Tibial nerve (tissue), 4 donors: ENCODE data around the gene TFDP2. TPM values are rescaled to one million over a fixed set of nuclear protein-coding genes. Genes with fewer than 3 reads are reported as not detected.

Experiments used
- DNase-seq, 2 donors: peaks; one replicate each; pipeline ENCODE4 v3.0.0-alpha.2; 2019; ENCODE audit warnings: low spot score in 2 of 2
- H3K27ac ChIP-seq, 4 donors: fragments of 200-600 bp; sonication (generic) in 3 of 4; one replicate each; pipeline ENCODE4 v1.5.1; 2017 to 2019; ENCODE audit warnings: mild to moderate bottlenecking in 1 of 4
- H3K27me3 ChIP-seq, 2 donors: fragments of 200-600 bp; sonication (generic) in 1 of 2; one replicate each; pipeline versions ENCODE4 v1.5.1 to v1.6.0; 2017 to 2019
- H3K36me3 ChIP-seq, 3 donors: fragments of 200-600 bp; sonication (generic); one replicate each; pipeline ENCODE4 v1.5.1; 2018 to 2019
- H3K4me1 ChIP-seq, 4 donors: fragments of 200-600 bp; sonication (generic) in 3 of 4; one replicate each; pipeline ENCODE4 v1.5.1; 2017 to 2019
- H3K4me3 ChIP-seq, 4 donors: fragments of 200-600 bp; sonication (generic) in 3 of 4; one replicate each; pipeline ENCODE4 v1.5.1; 2017 to 2019; ENCODE audit warnings: mild to moderate bottlenecking in 1 of 4, moderate library complexity in 1 of 4
- H3K9me3 ChIP-seq, 4 donors: fragments of 200-600 bp; sonication (generic) in 3 of 4; one replicate each; pipeline ENCODE4 v1.5.1; 2017 to 2019
- EP300 ChIP-seq, 2 donors: sonication (generic); formaldehyde crosslinking; IDR thresholded peaks; one replicate each; pipeline ENCODE4 v1.6.1; 2017; ENCODE audit warnings: antibody characterized with exemption in 2 of 2, mild to moderate bottlenecking in 1 of 2
- POLR2A ChIP-seq, 2 donors: fragments of 450-650 bp; IDR thresholded peaks; one replicate each; pipeline ENCODE4 v1.6.1; 2017; ENCODE audit warnings: antibody characterized with exemption in 2 of 2, mild to moderate bottlenecking in 2 of 2, moderate library complexity in 2 of 2
- WGBS, 2 donors: methylation state at CpG; one replicate each; pipeline ENCODE4 v1.1.5; 2018; 5-methylcytosine and 5-hydroxymethylcytosine counted together
- total RNA-seq, 4 donors: library from RNA; depleted of rRNA; stranded (reverse); fragments of >200 nt; gene quantifications; one replicate each; pipeline ENCODE4 v1.1.0, GENCODE V29; 2016
- TF ChIP-seq, protein P1 (sequence below), 5 experiments: fragments of 200-600 bp in 3 of 5; fragments of 450-650 bp in 2 of 5; sonication (generic) in 3 of 5; IDR thresholded peaks; one replicate each; pipeline ENCODE4 v1.5.1; 2016 to 2019; ENCODE audit warnings: antibody characterized with exemption in 5 of 5, mild to moderate bottlenecking in 3 of 5, moderate library complexity in 2 of 5

The TFDP2 gene
- total RNA-seq, result 10 to 100 TPM; 30.0 to 95.7 (median 70.6) TPM

- Histone ChIP-seq H3K4me1 (peaks cover 0 to 33% (median 5%) of the 10 kb centered on the region in 4 donors), H3K4me3 (peak within 1 kb of the TSS; percentile 54 to 90 (median 68)), H3K9me3 (no peaks in the 10 kb centered on the region), H3K27me3 (no peaks in the 10 kb centered on the region), H3K27ac (peak within 1 kb of the TSS; percentile 70 to 92 (median 89)), H3K36me3 (no peaks in the 10 kb centered on the region)
- 1% methylated on average over 60 to 64 of the region's 83 CpGs for WGBS, 2 donors
- peak; percentile 85 to 86 for DNase-seq
- TF ChIP-seq POLR2A (IDR thresholded peaks at IDR 0.05) (peak; percentile 75 to 86), EP300 (IDR thresholded peaks at IDR 0.05) (peak; percentile 23 to 86)
- TF ChIP-seq, protein P1, sequence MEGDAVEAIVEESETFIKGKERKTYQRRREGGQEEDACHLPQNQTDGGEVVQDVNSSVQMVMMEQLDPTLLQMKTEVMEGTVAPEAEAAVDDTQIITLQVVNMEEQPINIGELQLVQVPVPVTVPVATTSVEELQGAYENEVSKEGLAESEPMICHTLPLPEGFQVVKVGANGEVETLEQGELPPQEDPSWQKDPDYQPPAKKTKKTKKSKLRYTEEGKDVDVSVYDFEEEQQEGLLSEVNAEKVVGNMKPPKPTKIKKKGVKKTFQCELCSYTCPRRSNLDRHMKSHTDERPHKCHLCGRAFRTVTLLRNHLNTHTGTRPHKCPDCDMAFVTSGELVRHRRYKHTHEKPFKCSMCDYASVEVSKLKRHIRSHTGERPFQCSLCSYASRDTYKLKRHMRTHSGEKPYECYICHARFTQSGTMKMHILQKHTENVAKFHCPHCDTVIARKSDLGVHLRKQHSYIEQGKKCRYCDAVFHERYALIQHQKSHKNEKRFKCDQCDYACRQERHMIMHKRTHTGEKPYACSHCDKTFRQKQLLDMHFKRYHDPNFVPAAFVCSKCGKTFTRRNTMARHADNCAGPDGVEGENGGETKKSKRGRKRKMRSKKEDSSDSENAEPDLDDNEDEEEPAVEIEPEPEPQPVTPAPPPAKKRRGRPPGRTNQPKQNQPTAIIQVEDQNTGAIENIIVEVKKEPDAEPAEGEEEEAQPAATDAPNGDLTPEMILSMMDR (IDR thresholded peaks at IDR 0.05), result no peak
Measured at GRCh38 chr3:142148792-142149672, at the start of gene TFDP2. TFDP2 (minus strand) TSS chr3:142149544; CDS start chr3:142101749, 47,795 bp downstream.

DNA sequence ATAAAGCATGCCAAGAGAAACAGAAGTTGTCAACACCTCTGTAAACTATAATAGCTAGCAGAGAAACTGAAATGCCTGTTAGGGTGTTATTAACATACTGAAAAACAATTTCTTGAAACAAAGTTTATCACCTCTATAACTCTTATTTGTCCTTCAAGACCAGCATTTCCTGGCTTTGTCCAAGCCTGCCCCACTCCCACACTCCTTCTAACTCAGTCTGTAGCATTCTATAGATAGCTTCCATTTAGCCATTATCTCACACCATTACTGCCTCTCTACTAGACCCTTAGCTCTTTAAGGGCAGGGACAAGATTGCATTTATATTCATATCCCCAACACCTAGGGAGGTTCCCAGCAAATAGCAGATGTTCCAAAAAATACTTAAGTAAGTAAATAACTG is 39.5 kb upstream of the TFDP2 start:
- H3K27ac ChIP-seq, result no peak overlapping the region
- TF ChIP-seq POLR2A (IDR thresholded peaks at IDR 0.05) (no peak), EP300 (IDR thresholded peaks at IDR 0.05) (no peak)
- TF ChIP-seq, protein P1 (IDR thresholded peaks at IDR 0.05), result no peak
- H3K9me3 ChIP-seq, result no peaks in the 10 kb centered on the region
- H3K4me3 ChIP-seq, result no peak overlapping the region
- no peak for DNase-seq
- no peaks in the 10 kb centered on the region for H3K27me3 ChIP-seq
- no peaks in the 10 kb centered on the region for H3K4me1 ChIP-seq
- peaks cover 0 to 42% (median 0%) of the 10 kb centered on the region in 3 donors for H3K36me3 ChIP-seq

DNA sequence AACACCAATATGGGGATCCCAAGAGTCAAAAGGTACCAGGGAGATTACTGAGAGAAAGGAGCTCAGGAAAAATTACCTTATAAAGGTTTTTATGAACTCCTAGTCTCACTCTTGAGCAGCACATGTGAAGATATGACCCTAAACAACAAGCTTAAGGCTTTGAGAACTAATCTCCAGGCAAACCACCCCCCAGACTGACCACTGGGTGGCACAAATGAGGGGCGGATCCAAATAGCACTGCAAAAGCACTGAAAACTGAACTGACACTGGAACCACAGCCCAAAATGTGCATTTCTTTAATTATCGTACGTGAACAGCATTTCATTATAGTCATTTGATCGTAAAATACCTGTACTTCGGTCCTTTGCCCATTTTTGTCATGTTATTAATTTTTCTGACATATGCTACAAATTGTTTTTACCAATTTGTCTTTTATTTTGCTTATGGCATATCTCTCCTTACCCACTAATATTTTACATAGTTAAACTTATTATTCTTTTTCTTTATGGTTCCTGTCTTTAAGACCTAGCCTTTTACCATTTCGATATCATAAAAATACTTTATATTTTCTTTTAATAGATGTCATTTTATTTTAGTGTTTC is 31.5 kb upstream of the TFDP2 start:
- Histone ChIP-seq H3K27ac (no peak overlapping the region), H3K4me3 (no peak overlapping the region), H3K36me3 (peaks cover 0 to 52% (median 0%) of the 10 kb centered on the region in 3 donors), H3K27me3 (no peaks in the 10 kb centered on the region), H3K9me3 (no peaks in the 10 kb centered on the region), H3K4me1 (no peaks in the 10 kb centered on the region)
- 84 to 89% methylated on average over 6 of the region's 6 CpGs for WGBS, 2 donors
- no peak for TF ChIP-seq POLR2A (IDR thresholded peaks at IDR 0.05)
- TF ChIP-seq, protein P1 (IDR thresholded peaks at IDR 0.05), result peak; percentile 23 to 47 (median 44)
- no peak for TF ChIP-seq EP300 (IDR thresholded peaks at IDR 0.05)
- peak in 1 of 2 donors; percentile 33 for DNase-seq

DNA sequence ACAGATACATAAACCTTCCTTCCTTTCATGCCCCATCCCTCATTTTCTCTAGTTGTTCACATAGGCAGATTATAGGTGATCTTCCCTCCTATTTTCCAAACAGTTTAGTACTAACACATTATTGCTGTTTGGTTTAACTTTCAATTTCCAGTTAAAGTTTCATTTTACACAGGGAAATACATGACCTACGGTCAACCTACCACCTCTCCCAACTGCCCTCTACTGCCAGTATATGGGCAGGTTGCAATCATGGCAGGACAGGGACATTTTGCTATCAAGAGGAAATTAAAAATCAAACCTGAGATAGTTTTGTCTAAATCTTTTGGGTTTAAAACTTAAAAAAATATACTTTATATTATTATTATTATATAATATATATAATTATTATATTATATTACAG is 26.1 kb upstream of the TFDP2 start:
- Histone ChIP-seq H3K36me3 (peaks cover 0 to 60% (median 0%) of the 10 kb centered on the region in 3 donors), H3K4me1 (no peaks in the 10 kb centered on the region), H3K9me3 (no peaks in the 10 kb centered on the region), H3K27ac (no peak overlapping the region), H3K27me3 (no peaks in the 10 kb centered on the region), H3K4me3 (no peak overlapping the region)
- 84 to 88% methylated on average over 1 of the region's 1 CpG for WGBS, 2 donors
- no peak for DNase-seq
- TF ChIP-seq POLR2A (IDR thresholded peaks at IDR 0.05), result no peak
- TF ChIP-seq, protein P1 (IDR thresholded peaks at IDR 0.05), result no peak
- no peak for TF ChIP-seq EP300 (IDR thresholded peaks at IDR 0.05)

GRCh38 chr3:142174559-142174958 is 25.2 kb upstream of the TFDP2 start:
- no peak for TF ChIP-seq EP300 (IDR thresholded peaks at IDR 0.05)
- TF ChIP-seq POLR2A (IDR thresholded peaks at IDR 0.05), result no peak
- TF ChIP-seq, protein P1 (IDR thresholded peaks at IDR 0.05), result no peak
- no peak overlapping the region for H3K27ac ChIP-seq
- H3K9me3 ChIP-seq, result no peaks in the 10 kb centered on the region
- peaks cover 0 to 60% (median 0%) of the 10 kb centered on the region in 3 donors for H3K36me3 ChIP-seq
- DNase-seq, result no peak
- no peaks in the 10 kb centered on the region for H3K4me1 ChIP-seq
- 88 to 95% methylated on average over 2 of the region's 2 CpGs for WGBS, 2 donors
- H3K4me3 ChIP-seq, result no peak overlapping the region
- no peaks in the 10 kb centered on the region for H3K27me3 ChIP-seq
